HG03571 (cell line): ENCODE measurements around the gene ABCD2.
"Not testable (repeated sequence)": the region's sequence is repeated elsewhere in the genome, so short reads cannot be mapped to it uniquely, and the experiment has no call there.

Experiments
- ATAC-seq: cut with Tn5 transposase; IDR thresholded peaks from one replicate; pipeline ENCODE4 v1.9.1; 2021; ENCODE audit not compliant: unreplicated experiment

ABCD2 gene

GRCh38 chr12:39541471-39541870 is 78.1 kb downstream of the ABCD2 start:
- ATAC-seq, result no peak

- ATAC-seq, result no peak
These were observed 80.9 kb downstream of the ABCD2 start for GRCh38 chr12:39538679-39539104.

- ATAC-seq, result no peak
These were observed 85.7 kb downstream of the ABCD2 start for GRCh38 chr12:39533951-39534350.

- no peak for ATAC-seq
These were observed 87.2 kb downstream of the ABCD2 start for GRCh38 chr12:39532448-39532847.

- ATAC-seq, result no peak
These were observed 92.6 kb downstream of the ABCD2 start for GRCh38 chr12:39526974-39527373.

- ATAC-seq, result not testable (repeated sequence)
These were observed 97.4 kb downstream of the ABCD2 start for GRCh38 chr12:39522167-39522566.

- no peak for ATAC-seq
These were observed 109.6 kb downstream of the ABCD2 start for GRCh38 chr12:39510001-39510400.

- ATAC-seq, result no peak
These were observed 114.0 kb downstream of the ABCD2 start for GRCh38 chr12:39505554-39505953.

- ATAC-seq, result no peak
These were observed 114.6 kb downstream of the ABCD2 start for GRCh38 chr12:39505023-39505422.

GRCh38 chr12:39503439-39503838 is 116.2 kb downstream of the ABCD2 start:
- ATAC-seq, result no peak

GRCh38 chr12:39502726-39503125 is 116.9 kb downstream of the ABCD2 start:
- ATAC-seq, result no peak
